Left renal pelvis (tissue), 4 donors: ENCODE data around the gene EXOC4. TPM values are rescaled to one million over a fixed set of nuclear protein-coding genes. Genes with fewer than 3 reads are reported as not detected.
"Not testable (repeated sequence)": the region's sequence is repeated elsewhere in the genome, so short reads cannot be mapped to it uniquely, and the experiment has no call there.

Source experiments
- DNase-seq, 4 donors: peaks; one replicate each; pipeline ENCODE4 v3.0.0-alpha.2; 2013; ENCODE audit warnings: low read depth in 4 of 4, low spot score in 3 of 4
- polyA plus RNA-seq, 4 donors: library from polyadenylated mRNA; unstranded; fragments of 120-200 nt; gene quantifications; one replicate each; pipeline ENCODE4 v1.2.1, GENCODE V29; 2013; ENCODE audit not compliant: insufficient read length in 4 of 4

EXOC4 gene
- polyA plus RNA-seq, 4 donors: 59.2 to 81.3 (median 72.0) TPM

DNA sequence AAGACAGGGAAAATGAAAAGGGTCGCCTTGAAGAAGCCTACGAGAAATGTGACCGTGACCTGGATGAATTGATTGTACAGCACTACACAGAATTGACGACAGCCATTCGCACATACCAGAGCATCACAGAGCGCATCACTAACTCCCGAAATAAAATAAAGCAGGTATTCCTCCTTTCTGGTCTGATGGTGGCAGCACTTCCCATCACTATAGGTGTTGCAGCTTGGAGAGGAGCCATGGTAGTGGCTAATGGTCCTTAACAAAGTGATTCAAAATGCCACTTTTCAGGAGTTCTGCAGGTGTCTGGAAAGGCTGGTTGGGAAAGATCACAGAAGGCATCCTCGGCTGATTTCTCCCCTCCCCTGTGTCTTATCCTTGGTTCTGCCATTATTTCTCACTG is 22.1 kb downstream of the EXOC4 start:
- no peak for DNase-seq

GRCh38 chr7:133275446-133276095 is 22.7 kb downstream of the EXOC4 start:
- DNase-seq: no peak

DNA sequence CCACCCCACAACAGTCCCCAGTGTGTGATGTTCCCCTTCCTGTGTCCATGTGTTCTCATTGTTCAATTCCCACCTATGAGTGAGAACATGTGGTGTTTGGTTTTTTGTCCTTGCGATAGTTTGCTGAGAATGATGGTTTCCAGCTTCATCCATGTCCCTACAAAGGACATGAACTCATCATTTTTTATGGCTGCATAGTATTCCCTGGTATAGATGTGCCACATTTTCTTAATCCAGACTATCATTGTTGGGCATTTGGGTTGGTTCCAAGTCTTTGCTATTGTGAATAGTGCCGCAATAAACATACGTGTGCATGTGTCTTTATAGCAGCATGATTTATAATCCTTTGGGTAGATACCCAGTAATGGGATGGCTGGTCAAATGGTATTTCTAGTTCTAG is 26.1 kb downstream of the EXOC4 start:
- DNase-seq: not testable (repeated sequence)

- no peak for DNase-seq
Observed at GRCh38 chr7:133282094-133282493, 29.2 kb downstream of the EXOC4 start.

- no peak for DNase-seq
Observed at GRCh38 chr7:133284092-133284491, 31.2 kb downstream of the EXOC4 start.

- no peak for DNase-seq
Observed at GRCh38 chr7:133288970-133289369, 36.1 kb downstream of the EXOC4 start.

GRCh38 chr7:133290041-133290440 is 37.2 kb downstream of the EXOC4 start:
- no peak for DNase-seq

DNA sequence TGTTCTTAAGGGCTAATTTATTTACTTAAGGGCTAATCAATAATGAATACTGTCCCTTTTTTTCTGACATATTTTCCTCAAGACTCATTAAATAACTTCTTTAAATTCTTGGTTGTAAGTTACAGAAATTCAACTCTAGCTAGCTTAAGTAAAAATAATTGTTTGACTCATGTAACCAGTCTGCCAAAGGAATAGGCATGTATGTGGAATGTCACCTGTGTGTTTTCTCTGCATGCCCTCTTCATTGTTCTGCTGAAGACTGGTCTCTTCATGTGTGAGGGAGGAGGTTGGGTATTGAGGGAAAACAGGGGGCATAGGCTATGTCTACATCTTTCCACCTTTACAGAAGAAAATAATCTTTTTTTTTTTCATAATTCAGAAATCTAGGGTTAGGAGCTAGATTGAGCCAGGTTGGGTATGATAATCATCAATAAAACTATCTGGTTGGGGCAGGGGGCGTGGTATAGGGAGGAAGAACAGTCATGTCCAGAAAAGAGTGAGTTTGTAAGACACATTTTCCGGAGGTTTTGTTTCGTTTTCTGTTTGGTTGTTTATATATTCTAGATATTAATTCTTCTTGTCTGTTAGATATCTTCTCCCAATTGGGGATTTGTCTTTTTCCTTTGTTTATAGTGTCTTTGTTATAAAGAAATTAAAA is 37.9 kb downstream of the EXOC4 start:
- no peak for DNase-seq

DNA sequence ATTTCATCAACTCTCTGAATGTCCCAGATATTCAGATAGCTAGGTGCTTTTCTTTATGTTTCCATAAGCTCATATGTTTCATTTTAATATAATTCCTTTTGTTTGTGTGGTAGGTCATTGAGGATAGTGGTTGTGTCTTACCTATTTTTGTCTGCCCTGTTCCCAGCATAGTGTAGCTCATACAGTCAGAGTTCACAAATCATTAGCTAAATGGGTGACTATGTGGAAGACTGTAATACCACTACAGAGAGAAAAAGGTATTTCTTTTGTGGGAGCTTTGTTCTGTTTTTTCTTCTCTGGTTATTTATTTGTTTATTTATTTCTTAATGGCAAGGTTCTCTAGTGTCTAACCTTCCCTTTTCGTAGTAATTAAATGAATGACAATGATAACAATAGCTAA is 39.8 kb downstream of the EXOC4 start:
- DNase-seq: no peak

- no peak for DNase-seq
Observed at GRCh38 chr7:133293384-133294160, 40.7 kb downstream of the EXOC4 start.

- DNase-seq: no peak
Observed at GRCh38 chr7:133294234-133294633, 41.4 kb downstream of the EXOC4 start.

- no peak for DNase-seq
Observed at GRCh38 chr7:133295484-133295883, 42.6 kb downstream of the EXOC4 start.

- no peak for DNase-seq
Observed at GRCh38 chr7:133297093-133297492, 44.2 kb downstream of the EXOC4 start.

- DNase-seq: no peak
Observed at GRCh38 chr7:133298080-133298479, 45.2 kb downstream of the EXOC4 start.

- no peak for DNase-seq
Observed at GRCh38 chr7:133299676-133300075, 46.8 kb downstream of the EXOC4 start.

GRCh38 chr7:133300088-133300487 is 47.2 kb downstream of the EXOC4 start:
- DNase-seq: no peak

GRCh38 chr7:133300811-133301210 is 47.9 kb downstream of the EXOC4 start:
- DNase-seq: no peak

DNA sequence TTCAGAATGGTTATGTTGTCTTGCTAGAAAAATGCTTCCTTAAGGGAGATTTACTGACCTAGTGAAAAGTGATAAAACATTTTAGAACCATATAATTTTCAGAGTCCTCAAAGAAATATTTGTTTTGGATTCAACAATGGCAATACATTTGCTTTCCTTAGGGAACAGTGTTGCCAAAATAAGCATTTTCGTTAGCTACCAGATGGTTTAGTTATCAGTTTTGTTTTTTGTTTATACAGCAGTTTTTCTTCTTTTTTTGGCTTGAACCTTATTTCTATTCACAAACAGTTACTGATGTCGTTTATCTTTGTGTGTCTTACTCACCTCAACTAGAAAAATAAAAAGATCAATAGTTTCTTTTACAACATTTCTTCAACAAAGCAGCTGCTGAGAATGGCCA is 48.6 kb downstream of the EXOC4 start:
- peak in 2 of 4 donors; percentile 12 for DNase-seq

DNA sequence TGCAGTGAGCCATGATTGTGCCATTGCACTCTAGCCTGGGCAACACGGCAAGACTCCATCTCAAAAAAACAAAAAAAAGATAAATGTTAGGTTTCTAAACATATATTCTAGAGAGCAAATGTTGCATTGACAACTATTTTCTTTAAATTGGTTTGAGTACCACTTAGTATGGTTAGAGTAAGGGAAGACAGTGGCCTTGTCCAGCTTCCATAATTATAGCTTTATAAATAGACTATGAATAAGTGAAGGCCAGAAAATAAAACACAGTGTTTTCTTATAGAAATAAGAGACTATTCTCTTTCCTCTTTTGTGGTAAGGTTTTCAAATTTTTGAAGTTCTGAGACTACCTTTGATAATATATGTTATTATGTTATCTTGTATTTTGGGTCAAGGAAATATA is 50.5 kb downstream of the EXOC4 start:
- no peak for DNase-seq

GRCh38 chr7:133303931-133304330 is 51.1 kb downstream of the EXOC4 start:
- no peak for DNase-seq

DNA sequence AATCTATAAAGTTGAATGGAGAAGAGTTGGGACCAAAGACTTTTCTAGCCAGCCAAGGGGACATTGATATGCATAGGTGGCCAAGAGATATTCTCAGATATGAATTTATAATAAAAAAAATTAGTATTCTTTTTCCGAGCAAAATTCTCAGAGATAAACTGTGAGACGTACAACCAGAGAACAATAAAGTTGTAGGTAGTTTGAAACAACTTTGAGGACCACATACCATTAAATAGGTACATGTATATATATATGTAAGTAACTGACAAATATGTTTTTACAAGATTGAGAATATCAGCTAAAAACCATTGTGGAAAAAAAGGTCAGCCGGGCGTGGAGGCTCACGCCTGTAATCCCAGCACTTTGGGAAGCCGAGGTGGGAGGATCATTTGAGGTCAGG is 56.5 kb downstream of the EXOC4 start:
- no peak for DNase-seq
